Vagina (tissue), 2 donors: ENCODE data around the gene HNRNPDL. TPM values are rescaled to one million over a fixed set of nuclear protein-coding genes. Genes with fewer than 3 reads are reported as not detected.

Source experiments
- DNase-seq, 2 donors: peaks; one replicate each; pipeline ENCODE4 v3.0.0-alpha.2; 2017; ENCODE audit errors: extremely low spot score in 2 of 2
- H3K27ac ChIP-seq: fragments of 200-600 bp; sonication (generic); one replicate; pipeline ENCODE4 v1.5.1; 2019
- H3K27me3 ChIP-seq: fragments of 200-600 bp; sonication (generic); one replicate; pipeline ENCODE4 v1.5.1; 2019
- H3K36me3 ChIP-seq, 2 donors: fragments of 200-600 bp; sonication (generic); one replicate each; pipeline ENCODE4 v1.5.1; 2017 to 2019
- H3K4me1 ChIP-seq: fragments of 200-600 bp; sonication (generic); one replicate; pipeline ENCODE4 v1.5.1; 2019
- H3K4me3 ChIP-seq, 2 donors: fragments of 200-600 bp; sonication (generic); 1 replicate in 1 of 2; 2 replicates in 1 of 2; pipeline ENCODE4 v1.5.1; 2016 to 2019
- H3K9me3 ChIP-seq: fragments of 200-600 bp; sonication (generic); one replicate; pipeline ENCODE4 v1.5.1; 2019
- CTCF ChIP-seq, 3 experiments: fragments of 450-650 bp in 2 of 3; fragments of 200-600 bp in 1 of 3; sonication (generic) in 1 of 3; IDR thresholded peaks; one replicate each; pipeline ENCODE4 v1.5.1; 2017 to 2019; ENCODE audit warnings: antibody characterized with exemption in 3 of 3, mild to moderate bottlenecking in 2 of 3, moderate library complexity in 2 of 3
- POLR2A ChIP-seq, 2 donors: fragments of 450-650 bp; IDR thresholded peaks; one replicate each; pipeline ENCODE4 v1.6.1; 2017; ENCODE audit warnings: antibody characterized with exemption in 2 of 2, mild to moderate bottlenecking in 2 of 2, moderate library complexity in 2 of 2
- POLR2AphosphoS5 ChIP-seq, 2 donors: sonication (generic); formaldehyde crosslinking; IDR thresholded peaks; one replicate each; pipeline ENCODE4 v1.9.0; 2017; ENCODE audit warnings: antibody characterized with exemption in 2 of 2, mild to moderate bottlenecking in 2 of 2, low read depth in 1 of 2; ENCODE audit not compliant: insufficient read depth in 1 of 2
- intact Hi-C: fragments of 100-400 bp; cut with DNase I; formaldehyde crosslinking; loops from one replicate; pipeline ENCODE4 v1.15.1; 2023
- total RNA-seq: library from RNA; depleted of rRNA; stranded (reverse); fragments of >200 nt; gene quantifications from one replicate; pipeline ENCODE4 v1.2.3, GENCODE V29; 2016

The HNRNPDL gene
- total RNA-seq, 1 donor from 2014 or later = 189 TPM

- Histone ChIP-seq H3K4me1 (no peaks in the 10 kb centered on the region), H3K36me3 (peaks cover 0 to 44% of the 10 kb centered on the region in 2 donors), H3K27me3 (no peaks in the 10 kb centered on the region), H3K4me3 (no peak overlapping the region), H3K27ac (no peak overlapping the region), H3K9me3 (no peaks in the 10 kb centered on the region)
- intact Hi-C loops = loop anchor here (5.0 kb wide), 1 partner anchor 284 kb away; no protein-coding TSS in a partner anchor
- DNase-seq = no peak
- TF ChIP-seq POLR2AphosphoS5 (IDR thresholded peaks at IDR 0.05; ENCODE audit: insufficient read depth in 1 of 2, low read depth in 1 of 2) (no peak), POLR2A (IDR thresholded peaks at IDR 0.05) (no peak), CTCF (IDR thresholded peaks at IDR 0.05) (no peak)
Observed at GRCh38 chr4:82458729-82459128, 28.5 kb upstream of the HNRNPDL start.

DNA sequence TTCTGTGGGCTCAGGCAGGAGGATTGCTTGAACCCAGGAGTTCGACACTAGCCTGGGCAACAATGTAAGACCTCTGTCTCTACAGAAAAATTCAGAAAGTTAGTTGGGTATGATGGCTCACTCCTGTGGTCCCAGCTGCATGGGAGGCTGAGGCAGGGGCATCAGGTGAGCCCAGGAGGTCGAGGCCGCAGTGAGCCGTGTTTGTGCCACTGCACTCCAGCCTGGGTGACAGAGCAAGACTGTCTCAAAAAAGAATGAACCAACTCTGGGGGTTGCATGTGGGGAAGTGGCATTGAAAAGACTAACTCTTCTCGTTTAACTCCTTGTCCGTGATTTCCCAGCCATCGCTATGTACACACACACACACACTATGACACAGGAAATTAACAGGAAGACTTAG, 27.0 kb upstream of the HNRNPDL start:
- Histone ChIP-seq H3K4me3 (no peak overlapping the region), H3K27ac (no peak overlapping the region), H3K4me1 (no peaks in the 10 kb centered on the region), H3K27me3 (no peaks in the 10 kb centered on the region), H3K9me3 (no peaks in the 10 kb centered on the region), H3K36me3 (peaks cover 0 to 52% of the 10 kb centered on the region in 2 donors)
- TF ChIP-seq POLR2A (IDR thresholded peaks at IDR 0.05) (no peak), POLR2AphosphoS5 (IDR thresholded peaks at IDR 0.05; ENCODE audit: insufficient read depth in 1 of 2, low read depth in 1 of 2) (no peak), CTCF (IDR thresholded peaks at IDR 0.05) (no peak)
- no peak for DNase-seq
- intact Hi-C loops = loop anchor here (5.0 kb wide), 1 partner anchor 285 kb away; no protein-coding TSS in a partner anchor

DNA sequence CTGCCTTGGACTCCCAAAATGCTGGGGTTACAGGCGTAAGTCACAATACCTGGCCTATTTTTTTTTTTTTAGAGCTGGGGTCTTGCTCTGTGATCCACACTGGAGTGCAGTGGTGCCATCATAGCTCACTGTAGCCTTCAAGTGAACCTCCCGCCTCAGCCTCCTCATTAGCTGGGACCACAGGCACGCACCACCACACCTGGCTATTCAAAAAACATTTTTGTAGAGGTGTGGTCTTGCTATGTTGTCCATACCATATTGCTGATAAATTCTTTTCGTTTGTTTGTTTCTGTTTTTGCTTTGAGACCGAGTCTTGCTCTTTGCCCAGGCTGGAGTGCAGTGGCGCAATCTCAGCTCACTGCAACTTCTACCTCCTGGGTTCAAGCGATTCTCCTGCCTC, 21.8 kb upstream of the HNRNPDL start:
- no peaks in the 10 kb centered on the region for H3K27me3 ChIP-seq
- no peak for TF ChIP-seq CTCF (IDR thresholded peaks at IDR 0.05)
- no peak for TF ChIP-seq POLR2AphosphoS5 (IDR thresholded peaks at IDR 0.05; ENCODE audit: insufficient read depth in 1 of 2, low read depth in 1 of 2)
- TF ChIP-seq POLR2A (IDR thresholded peaks at IDR 0.05) = no peak
- no peak for DNase-seq
- H3K27ac ChIP-seq = no peak overlapping the region
- H3K9me3 ChIP-seq = no peaks in the 10 kb centered on the region
- intact Hi-C loops = no loop called here
- peaks cover 0 to 45% of the 10 kb centered on the region in 2 donors for H3K36me3 ChIP-seq
- H3K4me1 ChIP-seq = no peaks in the 10 kb centered on the region
- H3K4me3 ChIP-seq = no peak overlapping the region

GRCh38 chr4:82450966-82451755, 20.9 kb upstream of the HNRNPDL start:
- TF ChIP-seq CTCF (IDR thresholded peaks at IDR 0.05) (no peak), POLR2A (IDR thresholded peaks at IDR 0.05) (no peak), POLR2AphosphoS5 (IDR thresholded peaks at IDR 0.05; ENCODE audit: insufficient read depth in 1 of 2, low read depth in 1 of 2) (no peak)
- H3K9me3 ChIP-seq = no peaks in the 10 kb centered on the region
- H3K4me3 ChIP-seq = no peak overlapping the region
- no peak overlapping the region for H3K27ac ChIP-seq
- no peaks in the 10 kb centered on the region for H3K27me3 ChIP-seq
- H3K36me3 ChIP-seq = peaks cover 0 to 38% of the 10 kb centered on the region in 2 donors
- DNase-seq = no peak
- intact Hi-C loops = no loop called here
- no peaks in the 10 kb centered on the region for H3K4me1 ChIP-seq

- Histone ChIP-seq H3K27me3 (no peaks in the 10 kb centered on the region), H3K27ac (no peak overlapping the region), H3K9me3 (no peaks in the 10 kb centered on the region), H3K36me3 (peaks cover 0 to 25% of the 10 kb centered on the region in 2 donors), H3K4me1 (no peaks in the 10 kb centered on the region), H3K4me3 (no peak overlapping the region)
- no peak for TF ChIP-seq CTCF (IDR thresholded peaks at IDR 0.05)
- TF ChIP-seq POLR2A (IDR thresholded peaks at IDR 0.05) = no peak
- no peak for TF ChIP-seq POLR2AphosphoS5 (IDR thresholded peaks at IDR 0.05; ENCODE audit: insufficient read depth in 1 of 2, low read depth in 1 of 2)
- no peak for DNase-seq
- intact Hi-C loops = no loop called here
Observed at GRCh38 chr4:82447886-82448285, 17.6 kb upstream of the HNRNPDL start.
